Measurements from ENCODE around the gene ADAM15.

- TF ChIP-seq EZH2 (IDR thresholded peaks at IDR 0.05; ENCODE audit: borderline replicate concordance, low read depth, low read length, severe bottlenecking), result no peak
- no peak for TF ChIP-seq CTCF (IDR thresholded peaks at IDR 0.05; ENCODE audit: extremely low read depth in 1 of 2, insufficient read depth in 1 of 2, low read depth in 1 of 2, low read length in 2 of 2)
- TF ChIP-seq MAX (IDR thresholded peaks at IDR 0.05; ENCODE audit: insufficient read depth, insufficient read length), result no peak
- no peak for TF ChIP-seq POLR2AphosphoS5 (IDR thresholded peaks at IDR 0.05; ENCODE audit: insufficient read depth, low read depth, low read length)
- no peak for TF ChIP-seq POLR2A (IDR thresholded peaks at IDR 0.05; ENCODE audit: low read depth, low read length)
- TF ChIP-seq MYC (IDR thresholded peaks at IDR 0.05; ENCODE audit: low read depth, low read length), result no peak
- no peak for TF ChIP-seq GATA2 (IDR thresholded peaks at IDR 0.05; ENCODE audit: insufficient read depth, insufficient read length, low read depth, low read length)
- no peak for TF ChIP-seq JUN (IDR thresholded peaks at IDR 0.05; ENCODE audit: borderline replicate concordance, insufficient read depth, insufficient read length, low read depth)
- no peak for TF ChIP-seq FOS (IDR thresholded peaks at IDR 0.05; ENCODE audit: borderline replicate concordance, insufficient read depth, low read length)
These were observed 26.2 kb downstream of the ADAM15 start for GRCh38 chr1:155077346-155077745.

All from endothelial cell of umbilical vein (primary cell).